ENCODE data around the gene PLAC1. TPM values are rescaled to one million over a fixed set of nuclear protein-coding genes. Genes with fewer than 3 reads are reported as not detected.

The PLAC1 gene
- total RNA-seq, 1 experiment from 2014 or later = 0.51 TPM

GRCh38 chrX:134679644-134680043 is 21.4 kb upstream of the PLAC1 start:
- Histone ChIP-seq H3K27me3 (ENCODE audit: control insufficient read depth, insufficient read depth, low read length) (no peaks in the 10 kb centered on the region), H3K27ac (ENCODE audit: low read length) (no peak overlapping the region), H3K9me3 (ENCODE audit: control insufficient read depth, insufficient read depth, low read depth, low read length) (no peaks in the 10 kb centered on the region), H3K4me3 (ENCODE audit: low read depth in 2 of 2, low read length in 2 of 2) (no peak overlapping the region), H3K36me3 (ENCODE audit: control insufficient read depth, insufficient read depth, low read length) (no peaks in the 10 kb centered on the region), H3K4me1 (ENCODE audit: control insufficient read depth, insufficient read depth, low read length) (no peaks in the 10 kb centered on the region)
- no peak for DNase-seq (ENCODE audit: low read depth, low spot score)
- in situ Hi-C loops (cut with HindIII; ENCODE audit: low pct_unique_long_range_greater_than_20kb, low sequenced_read_pairs) = no loop called here
- BruUV-seq (replicated peaks) = no TSS peak
- CTCF ChIA-PET = no interaction called here
- POLR2A ChIA-PET = no interaction called here
- intact Hi-C loops (cut with micrococcal nuclease; ENCODE audit: unreplicated experiment) = no loop called here
- TF ChIP-seq TCF7L2 (IDR thresholded peaks at IDR 0.05; ENCODE audit: low read depth, low read length) (no peak), SIN3A (IDR thresholded peaks at IDR 0.05; ENCODE audit: borderline replicate concordance, insufficient read depth, low read depth, low read length) (no peak), REST (IDR thresholded peaks at IDR 0.05; ENCODE audit: insufficient read depth in 1 of 2, low read depth in 2 of 2, low read length in 1 of 2) (no peak), POLR2AphosphoS5 (IDR thresholded peaks at IDR 0.05; ENCODE audit: low read depth, low read length) (no peak)
- TF ChIP-seq, protein P1, sequence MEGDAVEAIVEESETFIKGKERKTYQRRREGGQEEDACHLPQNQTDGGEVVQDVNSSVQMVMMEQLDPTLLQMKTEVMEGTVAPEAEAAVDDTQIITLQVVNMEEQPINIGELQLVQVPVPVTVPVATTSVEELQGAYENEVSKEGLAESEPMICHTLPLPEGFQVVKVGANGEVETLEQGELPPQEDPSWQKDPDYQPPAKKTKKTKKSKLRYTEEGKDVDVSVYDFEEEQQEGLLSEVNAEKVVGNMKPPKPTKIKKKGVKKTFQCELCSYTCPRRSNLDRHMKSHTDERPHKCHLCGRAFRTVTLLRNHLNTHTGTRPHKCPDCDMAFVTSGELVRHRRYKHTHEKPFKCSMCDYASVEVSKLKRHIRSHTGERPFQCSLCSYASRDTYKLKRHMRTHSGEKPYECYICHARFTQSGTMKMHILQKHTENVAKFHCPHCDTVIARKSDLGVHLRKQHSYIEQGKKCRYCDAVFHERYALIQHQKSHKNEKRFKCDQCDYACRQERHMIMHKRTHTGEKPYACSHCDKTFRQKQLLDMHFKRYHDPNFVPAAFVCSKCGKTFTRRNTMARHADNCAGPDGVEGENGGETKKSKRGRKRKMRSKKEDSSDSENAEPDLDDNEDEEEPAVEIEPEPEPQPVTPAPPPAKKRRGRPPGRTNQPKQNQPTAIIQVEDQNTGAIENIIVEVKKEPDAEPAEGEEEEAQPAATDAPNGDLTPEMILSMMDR (IDR thresholded peaks at IDR 0.05) = no peak
- ATAC-seq = no peak

- Histone ChIP-seq H3K9me3 (ENCODE audit: control insufficient read depth, insufficient read depth, low read depth, low read length) (no peaks in the 10 kb centered on the region), H3K27ac (ENCODE audit: low read length) (no peak overlapping the region), H3K36me3 (ENCODE audit: control insufficient read depth, insufficient read depth, low read length) (no peaks in the 10 kb centered on the region), H3K4me1 (ENCODE audit: control insufficient read depth, insufficient read depth, low read length) (no peaks in the 10 kb centered on the region), H3K4me3 (ENCODE audit: low read depth in 2 of 2, low read length in 2 of 2) (no peak overlapping the region), H3K27me3 (ENCODE audit: control insufficient read depth, insufficient read depth, low read length) (no peaks in the 10 kb centered on the region)
- TF ChIP-seq POLR2AphosphoS5 (IDR thresholded peaks at IDR 0.05; ENCODE audit: low read depth, low read length) = no peak
- no peak for TF ChIP-seq SIN3A (IDR thresholded peaks at IDR 0.05; ENCODE audit: borderline replicate concordance, insufficient read depth, low read depth, low read length)
- TF ChIP-seq, protein P1 (IDR thresholded peaks at IDR 0.05) = no peak
- TF ChIP-seq TCF7L2 (IDR thresholded peaks at IDR 0.05; ENCODE audit: low read depth, low read length) = no peak
- no peak for TF ChIP-seq REST (IDR thresholded peaks at IDR 0.05; ENCODE audit: insufficient read depth in 1 of 2, low read depth in 2 of 2, low read length in 1 of 2)
- DNase-seq (ENCODE audit: low read depth, low spot score) (no peak), ATAC-seq (no peak)
- no TSS peak for BruUV-seq (replicated peaks)
- ChIA-PET CTCF (no interaction called here), POLR2A (no interaction called here)
- in situ Hi-C loops (cut with HindIII; ENCODE audit: low pct_unique_long_range_greater_than_20kb, low sequenced_read_pairs) (no loop called here), intact Hi-C loops (cut with micrococcal nuclease; ENCODE audit: unreplicated experiment) (no loop called here)
These were observed 20.9 kb upstream of the PLAC1 start for GRCh38 chrX:134679221-134679620.
